Spleen (tissue), 7 donors: ENCODE measurements around the gene POSTN.

Experiments
- CTCF ChIP-seq, 11 experiments: fragments of 200-600 bp in 7 of 11; fragments of 450-650 bp in 4 of 11; sonication (generic) in 4 of 11; IDR thresholded peaks in 8 of 11; conservative IDR thresholded peaks in 3 of 11; 1 replicate in 7 of 11; 2 replicates in 4 of 11; pipeline versions ENCODE4 v1.4.0 to v1.8.0; 2016 to 2021; ENCODE audit warnings: antibody characterized with exemption in 11 of 11, inconsistent platforms in 4 of 11, mild to moderate bottlenecking in 1 of 11
- POLR2A ChIP-seq, 3 donors: fragments of 450-650 bp; IDR thresholded peaks; one replicate each; pipeline ENCODE4 v1.5.1; 2017; ENCODE audit warnings: antibody characterized with exemption in 3 of 3, mild to moderate bottlenecking in 1 of 3
- donor health status: DM: no; HTN: no; CAD: no; lungs with moderate emphysema.
- donor health status: DM: no; HTN: no; CAD: no.
- donor health status: DM: no; HTN: no; CAD: no.

GRCh38 chr13:37526710-37527473 lies 71.7 kb downstream of the POSTN start:
- TF ChIP-seq CTCF (IDR thresholded peaks at IDR 0.05 in 8 of 11, conservative IDR thresholded peaks at IDR 0.05 in 3 of 11) (no peak), POLR2A (IDR thresholded peaks at IDR 0.05) (no peak)
